Activated naive CD4-positive, alpha-beta T cell treated with anti-CD3 and anti-CD28 coated beads, Interleukin-2, amount 50 U/mL, for 16 hours (primary cell): ENCODE results near the gene NBEAL2.

Source experiments
- DNase-seq: peaks from one replicate; pipeline ENCODE4 v3.0.0-alpha.2; 2020

The NBEAL2 gene

GRCh38 chr3:46988616-46989015, 9.2 kb downstream of the NBEAL2 start:
- no peak for DNase-seq

GRCh38 chr3:46989146-46989810, 9.8 kb downstream of the NBEAL2 start:
- no peak for DNase-seq

GRCh38 chr3:46990573-46991374, 11.3 kb downstream of the NBEAL2 start:
- DNase-seq, result no peak

DNA sequence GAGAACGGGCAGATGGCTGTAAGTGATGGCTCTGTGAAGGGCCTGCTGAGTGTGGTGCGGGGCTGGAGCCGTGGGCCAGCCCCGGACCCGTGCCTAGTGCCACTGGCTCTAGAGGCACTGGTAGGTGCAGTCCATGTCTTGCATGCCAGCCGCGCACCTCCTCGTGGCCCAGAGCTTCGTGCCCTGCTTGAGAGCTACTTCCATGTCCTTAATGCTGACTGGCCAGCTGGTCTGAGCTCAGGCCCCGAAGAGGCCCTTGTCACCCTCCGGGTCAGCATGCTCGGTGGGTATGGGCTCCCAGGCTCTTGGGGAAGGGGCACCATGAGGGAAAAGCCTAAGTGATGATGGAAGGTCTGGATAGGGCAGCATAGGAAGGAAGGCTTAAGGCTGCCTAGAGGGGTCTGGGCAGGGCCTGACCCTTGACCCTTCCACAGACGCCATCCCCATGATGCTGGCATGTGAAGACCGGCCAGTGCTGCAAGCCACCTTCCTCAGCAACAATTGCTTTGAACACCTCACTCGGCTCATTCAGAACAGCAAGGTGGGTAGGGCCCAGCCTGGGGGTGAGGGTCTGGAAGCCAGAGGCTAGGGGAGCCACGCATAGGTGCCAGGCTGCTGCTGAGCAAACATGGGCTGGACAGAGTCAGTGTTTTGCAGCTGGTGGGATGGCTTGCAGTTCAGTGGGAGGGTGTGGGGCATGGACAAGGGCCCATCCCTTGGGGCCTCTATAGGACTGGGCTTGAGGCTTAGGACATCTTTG, 12.1 kb downstream of the NBEAL2 start:
- DNase-seq, result no peak

- DNase-seq, result no peak
These were observed 12.8 kb downstream of the NBEAL2 start for GRCh38 chr3:46992231-46992630.

DNA sequence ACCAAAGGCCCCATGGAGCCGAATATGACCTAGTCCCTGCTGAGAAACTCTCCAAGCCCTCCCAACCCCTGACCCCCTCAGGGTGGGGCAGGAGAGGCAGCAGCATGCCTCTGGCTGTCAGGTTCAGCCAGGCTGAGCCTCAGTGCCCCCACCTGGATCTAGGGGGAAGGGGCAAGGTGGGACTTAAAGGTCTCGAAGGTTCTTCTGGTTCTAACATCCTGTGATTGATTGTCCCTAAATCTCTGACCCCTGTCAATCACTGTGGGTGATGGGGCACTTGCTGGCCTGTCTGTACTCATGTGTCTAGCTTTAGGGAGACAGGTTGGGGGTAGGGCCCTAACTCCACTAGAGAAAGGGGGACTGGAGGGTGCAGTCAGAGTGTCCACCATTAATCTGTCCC, 13.8 kb downstream of the NBEAL2 start:
- DNase-seq, result no peak

DNA sequence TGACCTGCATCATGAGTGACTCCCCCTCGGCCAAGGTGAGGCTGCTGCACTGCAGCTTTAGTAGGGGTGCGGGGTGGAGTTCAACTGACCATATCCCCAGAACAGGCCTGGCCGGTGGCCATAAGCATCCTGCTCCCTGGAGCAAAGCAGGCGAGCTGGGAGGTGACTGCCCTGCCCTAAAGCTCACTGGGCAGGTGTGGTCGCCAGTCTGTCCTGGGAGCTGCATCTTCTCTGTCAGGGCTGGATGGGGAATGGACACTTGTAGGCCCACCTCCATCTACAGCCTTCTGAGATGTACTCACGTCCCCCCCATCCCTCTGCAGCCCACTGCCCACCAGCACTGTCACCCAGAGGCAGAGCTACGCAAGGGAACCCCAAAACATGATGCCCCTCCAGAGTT, 14.5 kb downstream of the NBEAL2 start:
- no peak for DNase-seq

DNA sequence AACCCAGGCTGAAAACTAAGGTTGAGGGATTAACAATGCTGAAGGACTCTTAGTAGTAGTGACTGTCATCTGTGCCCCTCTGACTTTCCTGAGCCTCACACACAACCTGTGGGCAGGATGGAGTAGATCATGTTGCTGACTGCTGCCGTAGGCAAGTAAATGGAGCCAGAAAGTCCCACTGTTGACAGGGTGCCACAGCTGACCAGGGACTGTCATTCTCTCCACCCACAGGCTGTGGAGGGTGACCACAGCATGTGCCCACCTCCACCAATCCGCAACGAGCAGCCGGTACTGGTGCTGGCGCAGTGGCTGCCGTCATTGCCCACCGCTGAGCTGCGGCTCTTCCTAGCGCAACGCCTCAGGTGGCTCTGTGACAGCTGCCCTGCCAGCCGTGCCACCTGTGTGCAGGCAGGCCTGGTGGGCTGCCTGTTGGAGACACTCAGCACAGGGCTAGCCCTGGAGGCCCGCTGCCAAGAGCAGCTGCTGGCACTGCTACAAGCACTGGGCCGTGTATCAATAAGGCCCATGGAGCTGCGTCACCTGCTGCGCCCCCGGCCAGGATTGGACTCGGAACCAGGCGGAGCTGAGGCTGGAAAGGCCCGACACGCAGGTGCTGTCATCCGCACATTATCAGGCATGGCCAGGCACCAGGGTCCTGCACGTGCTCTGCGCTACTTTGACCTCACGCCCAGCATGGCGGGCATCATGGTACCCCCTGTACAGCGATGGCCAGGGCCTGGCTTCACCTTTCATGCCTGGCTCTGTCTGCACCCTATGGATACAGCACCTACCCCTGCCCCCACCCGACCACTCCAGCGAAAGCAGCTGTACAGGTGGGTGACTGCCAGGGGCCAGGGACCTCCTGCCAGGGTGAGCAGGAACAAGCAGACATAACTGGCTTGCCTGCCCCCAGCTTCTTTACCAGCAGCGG, 15.6 kb downstream of the NBEAL2 start:
- DNase-seq, result no peak

DNA sequence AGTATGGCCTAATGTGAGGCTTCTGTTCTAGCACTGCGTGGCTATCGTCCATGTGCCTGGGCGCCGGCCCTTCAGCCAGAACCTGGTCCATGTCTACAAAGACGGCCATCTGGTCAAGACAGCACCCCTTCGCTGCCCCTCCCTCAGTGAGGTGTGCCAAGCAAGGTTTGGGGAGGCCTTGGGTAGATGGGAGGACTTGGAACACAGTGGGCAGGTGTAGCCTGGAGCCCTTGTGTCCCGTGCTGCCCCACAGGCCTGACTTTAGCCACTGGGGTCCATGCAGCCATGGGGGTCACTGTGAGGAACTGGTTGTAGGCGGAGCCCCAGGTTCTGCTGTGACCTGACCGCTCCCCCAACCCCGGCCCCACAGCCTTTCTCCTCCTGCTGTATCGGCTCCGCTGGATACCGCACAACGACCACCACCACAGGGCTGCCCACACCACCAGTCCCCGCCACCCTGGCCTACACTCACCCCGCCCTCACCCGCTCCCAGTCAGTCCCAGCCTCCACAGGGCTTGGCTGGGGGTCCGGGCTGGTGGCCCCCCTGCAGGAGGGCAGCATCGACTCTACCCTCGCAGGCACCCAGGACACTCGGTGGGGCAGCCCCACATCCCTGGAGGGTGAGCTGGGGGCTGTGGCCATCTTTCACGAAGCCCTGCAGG, 16.6 kb downstream of the NBEAL2 start:
- no peak for DNase-seq

DNA sequence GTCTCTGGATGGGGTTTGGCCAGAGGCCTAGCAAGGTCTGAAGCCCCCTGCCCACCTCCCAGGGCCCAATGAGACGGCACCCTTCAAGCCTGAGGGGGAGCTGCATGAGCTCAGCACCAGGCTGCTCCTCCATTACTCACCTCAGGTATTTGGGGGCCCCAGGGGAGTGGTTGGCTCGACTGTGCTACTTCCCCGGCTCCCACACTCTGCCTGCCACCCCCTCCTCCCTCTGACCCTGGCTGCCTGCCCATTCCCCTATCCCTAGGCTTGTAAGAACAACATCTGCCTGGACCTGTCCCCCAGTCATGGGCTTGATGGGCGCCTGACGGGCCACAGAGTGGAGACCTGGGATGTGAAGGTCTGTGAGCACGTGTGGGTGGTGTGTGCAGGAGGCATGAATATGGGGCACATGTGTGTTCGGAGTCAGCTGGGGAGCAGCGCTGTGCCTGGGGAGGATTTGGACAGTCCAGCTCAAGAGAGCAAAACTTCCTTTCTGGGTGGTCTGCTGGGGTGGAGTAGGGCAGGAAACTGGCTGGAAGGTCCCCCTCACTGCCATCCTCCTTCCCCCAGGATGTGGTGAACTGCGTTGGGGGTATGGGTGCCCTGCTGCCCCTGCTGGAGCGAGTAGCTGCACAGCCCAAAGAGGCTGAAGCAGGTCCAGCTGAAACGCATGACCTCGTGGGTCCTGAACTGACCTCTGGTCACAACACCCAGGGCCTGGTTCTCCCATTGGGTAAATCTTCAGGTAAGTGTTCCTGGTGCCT, 17.4 kb downstream of the NBEAL2 start:
- DNase-seq, result no peak

GRCh38 chr3:46997453-46998091, 18.1 kb downstream of the NBEAL2 start:
- no peak for DNase-seq

GRCh38 chr3:46998121-46998851, 18.8 kb downstream of the NBEAL2 start:
- DNase-seq, result peak; percentile 78

- no peak for DNase-seq
These were observed 19.5 kb downstream of the NBEAL2 start for GRCh38 chr3:46998852-46999515.

GRCh38 chr3:46999516-47000197, 20.2 kb downstream of the NBEAL2 start:
- no peak for DNase-seq

- DNase-seq, result no peak
These were observed 20.8 kb downstream of the NBEAL2 start for GRCh38 chr3:47000198-47000815.

GRCh38 chr3:47000922-47001730, 21.7 kb downstream of the NBEAL2 start:
- DNase-seq, result no peak

DNA sequence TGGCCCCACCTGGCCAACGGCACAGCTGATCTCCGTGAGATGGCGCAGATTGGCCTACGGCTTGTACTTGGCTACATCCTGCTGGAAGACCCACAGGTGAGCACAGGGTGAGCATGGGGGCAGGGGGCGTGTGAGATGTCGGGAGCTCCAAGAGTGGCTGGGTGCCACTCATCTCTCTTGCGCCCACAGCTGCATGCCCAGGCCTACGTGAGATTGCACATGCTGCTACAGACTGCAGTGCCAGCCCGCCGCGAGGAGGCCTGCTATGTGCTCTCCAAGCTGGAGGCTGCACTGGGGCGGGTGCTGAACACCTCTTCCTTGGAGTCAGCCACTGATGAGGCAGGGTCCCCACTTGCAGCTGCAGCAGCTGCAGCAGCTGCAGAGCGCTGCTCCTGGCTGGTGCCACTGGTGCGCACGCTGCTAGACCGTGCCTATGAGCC, 22.3 kb downstream of the NBEAL2 start:
- DNase-seq, result no peak
